HG02840 (cell line): ENCODE measurements around the gene OPCML.
"Not testable (repeated sequence)": the region's sequence is repeated elsewhere in the genome, so short reads cannot be mapped to it uniquely, and the experiment has no call there.

Experiments used
- ATAC-seq: cut with Tn5 transposase; IDR thresholded peaks from one replicate; pipeline ENCODE4 v1.9.1; 2021; ENCODE audit warnings: mild to moderate bottlenecking, moderate library complexity, moderate number of reproducible peaks; ENCODE audit not compliant: unreplicated experiment, low FRiP score

The OPCML gene

DNA sequence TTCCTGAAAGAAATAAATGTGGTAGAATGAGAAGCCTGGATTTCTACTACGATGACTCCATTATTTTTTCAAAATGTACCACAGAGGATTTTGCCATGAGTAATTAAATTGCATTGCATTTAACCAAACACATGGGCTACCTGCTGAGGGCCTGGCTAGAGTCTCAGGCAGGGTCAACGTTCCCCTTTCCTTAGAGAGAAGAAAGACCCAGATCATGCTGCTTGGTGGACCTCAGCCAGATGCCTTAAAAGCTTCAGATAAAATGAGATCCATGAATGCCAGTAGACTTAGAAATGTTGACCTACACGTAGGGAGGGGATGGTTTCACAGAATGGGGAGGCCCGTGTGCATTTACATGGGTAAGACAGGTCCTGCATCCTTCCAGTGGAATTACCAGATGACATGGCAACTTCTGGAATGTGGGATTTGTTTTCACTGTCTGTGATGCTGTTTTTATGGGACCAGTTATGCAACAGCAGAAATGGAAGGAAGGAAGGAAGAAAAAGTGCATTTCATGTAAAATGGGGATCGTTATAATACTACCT lies 1092.5 kb downstream of the OPCML start:
- no peak for ATAC-seq

GRCh38 chr11:132438418-132438817 lies 1093.9 kb downstream of the OPCML start:
- ATAC-seq, result no peak

DNA sequence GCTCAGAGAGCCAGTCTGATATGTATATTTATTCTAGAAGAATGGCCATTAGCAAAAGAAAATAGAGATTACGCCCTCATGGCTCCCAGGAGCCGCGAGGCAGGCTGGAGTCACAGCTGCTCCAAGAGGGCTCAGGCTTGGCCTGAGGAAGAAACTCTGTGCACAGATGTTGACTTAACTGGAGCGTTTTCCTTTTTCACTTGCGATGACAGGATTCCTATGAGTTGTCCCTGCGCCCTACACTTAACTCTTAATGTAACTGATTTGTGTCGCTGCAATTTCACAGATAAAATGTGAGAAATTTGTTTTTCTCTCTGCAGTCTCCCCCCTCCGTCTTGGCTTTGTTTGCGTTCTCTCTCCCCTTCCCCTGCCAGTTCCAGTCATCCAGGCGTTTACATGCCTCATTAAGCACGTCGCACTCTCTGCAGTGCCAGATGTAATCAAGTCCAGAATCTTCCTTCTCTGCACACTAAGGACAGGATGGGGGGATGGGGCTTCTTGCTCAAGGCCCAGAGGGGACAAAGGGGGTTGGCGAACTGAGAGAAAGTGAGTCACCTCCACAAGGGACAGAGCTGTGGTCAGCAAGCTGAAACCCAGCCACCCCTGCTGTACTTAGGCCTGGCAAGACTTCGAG lies 1101.8 kb downstream of the OPCML start:
- ATAC-seq, result no peak

DNA sequence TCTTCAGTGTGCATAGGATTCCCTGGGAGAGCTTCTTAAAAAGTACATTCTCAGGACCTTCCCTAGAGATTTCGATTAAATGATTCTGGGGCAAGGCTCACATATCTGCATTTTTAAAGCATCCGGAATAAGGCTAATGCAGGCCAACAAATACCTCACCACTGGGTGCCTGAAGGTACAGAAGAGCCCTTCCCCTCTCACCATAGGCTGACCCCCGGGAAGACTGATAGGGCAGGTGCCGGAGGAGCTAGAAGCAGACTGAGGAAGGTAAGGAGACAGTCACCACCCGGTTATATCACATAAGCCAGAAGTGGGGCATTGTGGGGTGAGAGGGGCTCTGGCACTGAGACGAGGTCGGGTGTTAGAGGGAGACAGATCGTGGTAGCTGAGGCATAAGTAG lies 1102.6 kb downstream of the OPCML start:
- no peak for ATAC-seq

DNA sequence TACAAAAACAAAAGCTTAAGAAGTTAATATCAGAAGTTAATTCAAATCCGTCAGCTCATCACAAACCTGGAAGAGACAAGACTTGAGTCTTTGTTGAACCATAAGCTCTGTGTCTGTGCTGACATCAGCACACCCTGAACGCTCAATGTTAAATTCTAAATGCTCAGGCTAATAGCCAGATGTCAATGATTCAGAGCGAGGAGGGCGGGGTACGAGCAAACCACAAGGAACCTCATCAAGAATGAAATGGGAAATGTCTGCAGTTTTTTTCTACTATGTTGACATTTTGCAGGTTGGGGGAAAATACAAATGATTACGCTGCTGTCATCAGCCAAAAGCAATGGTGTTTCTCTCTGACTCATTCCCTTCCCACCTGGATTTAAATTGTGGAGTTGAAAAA lies 1104.7 kb downstream of the OPCML start:
- ATAC-seq, result no peak

DNA sequence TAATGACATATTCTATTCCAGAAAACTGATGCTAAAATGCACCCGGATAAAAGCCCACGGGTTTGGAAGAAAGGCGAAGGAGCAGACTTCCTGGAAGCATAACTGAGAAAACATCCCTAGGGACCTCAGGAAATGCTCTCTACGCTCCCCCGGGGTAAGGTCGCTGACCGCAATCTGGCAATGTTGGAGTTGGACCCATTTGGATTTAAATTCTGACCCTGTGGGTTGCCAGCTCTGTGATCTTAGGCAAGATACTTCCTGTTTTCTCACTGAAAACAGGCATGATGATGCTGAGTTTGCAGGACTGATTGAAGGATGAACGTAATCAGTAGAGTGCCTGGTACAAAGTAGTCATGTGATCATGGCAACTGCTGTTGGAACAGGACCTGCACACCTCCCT lies 1107.9 kb downstream of the OPCML start:
- no peak for ATAC-seq

GRCh38 chr11:132423266-132423665 lies 1109.0 kb downstream of the OPCML start:
- no peak for ATAC-seq

- no peak for ATAC-seq
Measured at GRCh38 chr11:132422722-132423121, 1109.6 kb downstream of the OPCML start.

GRCh38 chr11:132421555-132421954 lies 1110.7 kb downstream of the OPCML start:
- ATAC-seq, result no peak

DNA sequence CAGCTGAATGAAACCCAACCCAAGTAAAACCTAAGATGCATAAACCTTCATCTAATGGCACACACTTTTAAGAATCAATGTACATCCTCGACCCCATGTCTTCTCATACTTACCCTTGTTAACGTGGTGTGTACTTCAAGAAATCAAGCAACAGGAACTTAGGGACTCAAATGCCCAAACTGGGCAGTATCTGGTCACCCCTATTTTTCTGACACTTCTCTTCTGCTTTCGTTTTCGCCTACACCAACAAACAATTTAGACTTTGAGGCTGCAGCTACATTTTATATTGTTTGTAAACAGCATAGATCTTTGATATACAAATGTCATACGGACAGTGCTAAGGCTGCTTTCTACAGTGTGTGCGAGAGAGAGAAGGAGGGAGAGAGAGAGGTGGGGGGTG lies 1117.8 kb downstream of the OPCML start:
- ATAC-seq, result no peak

GRCh38 chr11:132410383-132410782 lies 1121.9 kb downstream of the OPCML start:
- no peak for ATAC-seq

DNA sequence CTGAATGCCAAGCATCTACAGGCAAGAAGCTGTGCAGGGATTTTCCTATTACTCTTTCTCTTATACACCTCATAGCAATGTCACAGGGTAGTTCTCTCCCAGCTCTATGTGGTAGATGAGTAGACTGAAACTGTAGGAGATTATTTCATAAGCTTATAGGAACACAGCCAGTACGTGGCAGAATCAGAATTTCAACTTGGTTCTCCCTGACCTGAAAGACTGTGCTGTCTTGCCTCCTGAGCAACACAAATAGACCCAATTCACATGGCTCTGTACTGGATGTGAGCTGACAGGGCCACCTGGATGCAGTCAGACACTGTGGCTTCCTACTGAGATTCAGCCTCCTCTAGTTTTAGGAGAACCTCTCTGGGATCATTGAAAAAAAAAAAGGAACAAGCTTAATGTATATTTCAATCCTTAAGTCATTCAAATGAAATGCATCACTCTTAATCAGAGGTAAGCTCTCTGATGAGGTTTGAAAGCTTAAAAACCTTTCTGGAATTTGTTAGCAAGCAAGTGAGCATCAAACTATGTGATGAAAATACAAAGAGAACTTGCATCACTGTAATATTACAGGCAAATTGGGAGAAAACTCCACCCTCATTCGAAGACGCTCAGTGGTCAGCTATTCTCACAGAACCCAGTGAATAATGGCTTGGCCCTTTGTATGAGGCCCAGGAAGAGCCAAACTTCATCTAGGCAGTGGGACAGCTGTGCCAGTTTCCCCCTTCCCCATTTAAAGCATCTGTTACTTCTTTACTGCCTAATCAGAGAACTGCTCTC lies 1122.5 kb downstream of the OPCML start:
- no peak for ATAC-seq

DNA sequence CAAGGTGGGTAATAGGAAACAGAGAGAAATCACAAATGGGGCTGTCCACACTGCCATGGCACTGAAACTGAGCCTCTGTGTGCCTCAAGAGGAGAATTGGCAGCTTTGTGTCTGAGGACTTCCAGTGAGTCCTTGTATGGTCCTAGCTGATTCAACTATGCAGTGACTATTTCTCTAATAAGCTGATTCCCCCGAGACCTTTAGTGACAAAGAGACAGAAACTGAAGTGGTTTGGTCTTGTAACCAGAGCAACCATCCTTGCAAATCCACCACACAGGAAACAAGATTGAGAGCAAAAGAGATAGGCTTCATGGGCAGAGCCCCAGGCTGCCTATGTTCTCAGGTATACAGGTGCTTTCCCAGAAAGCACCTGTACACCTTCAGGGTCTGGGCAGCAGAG lies 1123.4 kb downstream of the OPCML start:
- ATAC-seq, result no peak

DNA sequence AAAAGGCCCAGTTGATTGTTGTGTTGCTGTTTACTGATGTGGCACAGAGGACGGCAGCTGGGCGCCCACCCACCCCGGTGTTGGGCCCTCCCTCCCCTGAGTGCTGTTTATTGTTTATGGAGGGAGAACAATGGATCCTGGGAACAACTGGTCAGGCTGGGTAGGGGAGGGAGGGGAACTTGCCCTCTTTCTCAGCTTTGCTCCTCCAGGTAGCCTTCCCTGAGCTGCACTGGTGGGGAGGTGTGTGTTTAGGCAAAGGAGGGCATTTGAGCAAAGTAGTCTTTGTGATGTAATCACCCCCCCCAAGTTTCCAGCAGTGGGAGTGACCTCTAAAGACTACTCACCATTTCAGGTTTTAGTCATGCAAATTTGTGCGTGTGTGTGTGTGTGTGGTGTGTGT lies 1126.6 kb downstream of the OPCML start:
- no peak for ATAC-seq

- peak; percentile 71 for ATAC-seq
Measured at GRCh38 chr11:132402071-132402684, 1130.1 kb downstream of the OPCML start.

- ATAC-seq, result no peak
Measured at GRCh38 chr11:132396318-132396717, 1136.0 kb downstream of the OPCML start.

DNA sequence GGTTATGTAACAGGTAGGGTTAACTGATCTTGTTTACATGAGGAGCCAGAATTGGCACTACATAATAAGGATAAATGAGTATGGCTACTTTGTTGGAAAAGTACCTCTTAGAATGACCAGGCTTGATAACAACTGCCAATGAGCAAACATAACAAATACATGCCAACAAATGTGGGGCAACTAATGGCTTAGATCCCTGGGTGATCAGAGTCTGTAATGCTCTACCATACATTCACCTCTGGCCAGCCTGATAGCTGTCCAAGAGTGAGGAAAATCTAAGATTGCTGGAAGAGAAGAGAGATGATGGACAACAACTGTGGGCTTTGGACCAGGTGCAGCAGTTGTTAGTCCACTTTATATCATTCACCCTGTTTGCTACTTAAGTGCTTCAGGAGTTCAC lies 1136.9 kb downstream of the OPCML start:
- no peak for ATAC-seq

DNA sequence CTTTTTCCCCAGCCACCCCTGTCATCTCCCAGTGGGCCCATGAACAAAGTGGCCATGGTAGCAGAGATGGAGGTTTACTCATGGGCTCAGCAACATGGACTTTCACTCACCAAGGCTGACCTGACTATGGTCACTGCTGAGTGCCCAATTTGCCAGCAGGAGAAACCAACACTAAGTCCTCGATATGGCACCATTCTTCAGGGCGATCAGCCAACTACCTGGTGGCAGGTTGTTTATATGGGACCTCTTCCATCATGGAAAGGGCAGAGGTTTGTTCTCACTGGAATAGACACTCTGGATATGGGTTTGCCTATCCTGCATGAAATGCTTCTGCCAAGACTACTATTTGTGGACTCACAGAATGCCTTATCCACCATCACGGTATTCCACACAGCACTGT lies 1152.8 kb downstream of the OPCML start:
- ATAC-seq, result no peak

GRCh38 chr11:132373405-132374143 lies 1158.7 kb downstream of the OPCML start:
- ATAC-seq, result no peak

DNA sequence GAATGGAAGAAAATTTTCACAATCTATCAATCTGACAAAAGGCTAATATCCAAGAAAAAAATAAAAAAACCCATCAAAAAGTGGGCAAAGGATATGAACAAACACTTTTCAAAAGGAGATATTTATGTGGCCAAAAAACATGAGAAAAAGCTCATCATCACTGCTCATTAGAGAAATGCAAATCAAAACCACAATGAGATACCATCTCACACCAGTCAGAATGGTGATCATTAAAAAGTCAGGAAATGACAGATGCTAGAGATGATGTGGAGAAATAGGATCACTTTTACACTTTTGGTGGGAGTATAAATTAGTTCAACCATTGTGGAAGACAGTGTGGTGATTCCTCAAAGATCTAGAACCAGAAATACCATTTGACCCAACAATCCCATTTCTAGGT lies 1162.2 kb downstream of the OPCML start:
- ATAC-seq, result not testable (repeated sequence)

DNA sequence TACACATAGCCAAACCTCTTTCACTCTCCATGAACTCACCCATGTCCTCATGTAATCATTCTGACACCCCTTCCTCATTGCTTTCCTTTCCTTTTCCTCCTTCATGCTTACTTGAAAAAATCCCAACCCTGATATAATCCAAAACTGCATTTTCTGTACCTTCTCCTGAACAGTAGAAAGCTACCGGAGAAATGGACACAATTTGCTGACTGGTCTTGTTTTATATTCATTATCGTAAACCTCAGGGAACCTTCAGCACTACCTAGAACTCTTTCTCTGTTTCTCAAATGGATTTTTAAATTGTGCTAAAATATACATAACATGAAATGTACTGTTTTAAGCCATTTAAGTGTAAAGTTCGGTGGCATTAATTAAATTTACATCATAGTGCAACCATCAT lies 1165.0 kb downstream of the OPCML start:
- ATAC-seq, result no peak
